Suprapubic skin (tissue), 4 donors: ENCODE data around the gene TAOK2. TPM values are rescaled to one million over a fixed set of nuclear protein-coding genes. Genes with fewer than 3 reads are reported as not detected.

Experiments
- DNase-seq, 2 donors: peaks; one replicate each; pipeline ENCODE4 v3.0.0-alpha.2; 2019; ENCODE audit warnings: low spot score in 2 of 2
- H3K27ac ChIP-seq: fragments of 200-600 bp; sonication (generic); one replicate; pipeline ENCODE4 v1.5.1; 2019
- H3K27me3 ChIP-seq: fragments of 200-600 bp; sonication (generic); one replicate; pipeline ENCODE4 v1.5.1; 2019
- H3K36me3 ChIP-seq: fragments of 200-600 bp; sonication (generic); one replicate; pipeline ENCODE4 v1.5.1; 2019
- H3K4me1 ChIP-seq: fragments of 200-600 bp; sonication (generic); one replicate; pipeline ENCODE4 v1.5.1; 2019
- H3K4me3 ChIP-seq: fragments of 200-600 bp; sonication (generic); one replicate; pipeline ENCODE4 v1.5.1; 2019; ENCODE audit warnings: mild to moderate bottlenecking
- H3K9me3 ChIP-seq: fragments of 200-600 bp; sonication (generic); one replicate; pipeline ENCODE4 v1.5.1; 2019
- CTCF ChIP-seq, 2 donors: fragments of 200-600 bp in 1 of 2; fragments of 450-650 bp in 1 of 2; sonication (generic) in 1 of 2; IDR thresholded peaks; one replicate each; pipeline ENCODE4 v1.5.1; 2016 to 2019; ENCODE audit warnings: antibody characterized with exemption in 2 of 2, mild to moderate bottlenecking in 1 of 2, moderate library complexity in 1 of 2
- EP300 ChIP-seq: sonication (generic); formaldehyde crosslinking; IDR thresholded peaks from one replicate; pipeline ENCODE4 v1.6.1; 2017; ENCODE audit warnings: antibody characterized with exemption
- POLR2A ChIP-seq, 2 donors: fragments of 450-650 bp; IDR thresholded peaks; one replicate each; pipeline ENCODE4 v1.6.1; 2017; ENCODE audit warnings: antibody characterized with exemption in 2 of 2, mild to moderate bottlenecking in 2 of 2, moderate library complexity in 2 of 2
- POLR2AphosphoS5 ChIP-seq, 3 donors: sonication (generic); formaldehyde crosslinking; IDR thresholded peaks; one replicate each; pipeline ENCODE4 v1.6.1; 2017; ENCODE audit warnings: antibody characterized with exemption in 3 of 3
- WGBS: methylation state at CpG from one replicate; pipeline ENCODE4 v1.1.5; 2018; 5-methylcytosine and 5-hydroxymethylcytosine counted together
- total RNA-seq, 4 donors: library from RNA; depleted of rRNA; stranded (reverse); fragments of >200 nt; gene quantifications; one replicate each; pipeline ENCODE4 v1.1.0, GENCODE V29; 2016

Gene TAOK2
- total RNA-seq, 4 donors from 2014 or later, result 29.1 to 54.4 (median 39.1) TPM

- TF ChIP-seq POLR2AphosphoS5 (IDR thresholded peaks at IDR 0.05) (no peak), CTCF (IDR thresholded peaks at IDR 0.05) (no peak), POLR2A (IDR thresholded peaks at IDR 0.05) (no peak), EP300 (no peak)
- no peaks in the 10 kb centered on the region for H3K4me1 ChIP-seq
- no peak overlapping the region for H3K4me3 ChIP-seq
- DNase-seq, result no peak
- no peaks in the 10 kb centered on the region for H3K27me3 ChIP-seq
- H3K27ac ChIP-seq, result no peak overlapping the region
- 84% methylated on average over 19 of the region's 19 CpGs for WGBS
- no peaks in the 10 kb centered on the region for H3K9me3 ChIP-seq
- H3K36me3 ChIP-seq, result peaks cover 46% of the 10 kb centered on the region
Measured at GRCh38 chr16:30002614-30003346, 29.1 kb downstream of the TAOK2 start.

GRCh38 chr16:30003670-30004423, 30.2 kb downstream of the TAOK2 start:
- no peaks in the 10 kb centered on the region for H3K4me1 ChIP-seq
- TF ChIP-seq POLR2AphosphoS5 (IDR thresholded peaks at IDR 0.05) (no peak), CTCF (IDR thresholded peaks at IDR 0.05) (no peak), POLR2A (IDR thresholded peaks at IDR 0.05) (no peak), EP300 (no peak)
- WGBS, result 88% methylated on average over 15 of the region's 17 CpGs
- H3K27me3 ChIP-seq, result peaks cover 5% of the 10 kb centered on the region
- H3K9me3 ChIP-seq, result no peaks in the 10 kb centered on the region
- peaks cover 46% of the 10 kb centered on the region for H3K36me3 ChIP-seq
- DNase-seq, result no peak
- no peak overlapping the region for H3K4me3 ChIP-seq
- no peak overlapping the region for H3K27ac ChIP-seq

DNA sequence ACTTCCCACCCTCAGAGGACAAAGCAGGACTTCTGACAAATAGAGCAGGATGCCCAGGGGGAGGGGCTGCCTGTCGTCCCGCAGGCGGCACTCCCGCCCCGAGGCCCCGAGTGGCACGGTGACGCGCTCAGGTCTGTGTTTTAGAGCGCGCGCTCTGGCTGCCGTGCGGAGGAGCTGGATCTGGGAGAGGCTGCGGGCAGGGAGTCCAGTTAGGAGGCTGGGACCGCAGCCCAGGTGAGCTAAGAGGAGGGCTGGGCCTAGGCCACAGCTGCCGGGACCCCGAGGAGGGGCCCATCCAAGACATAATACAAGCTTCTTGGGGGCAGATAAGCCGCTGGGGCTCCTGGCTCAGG, 30.7 kb downstream of the TAOK2 start:
- H3K27me3 ChIP-seq, result peaks cover 10% of the 10 kb centered on the region
- 57% methylated on average over 8 of the region's 19 CpGs for WGBS
- DNase-seq, result no peak

GRCh38 chr16:30004811-30005242, 31.2 kb downstream of the TAOK2 start:
- Histone ChIP-seq H3K36me3 (peaks cover 38% of the 10 kb centered on the region), H3K27ac (no peak overlapping the region), H3K4me1 (peaks cover 4% of the 10 kb centered on the region), H3K27me3 (peaks cover 14% of the 10 kb centered on the region), H3K4me3 (no peak overlapping the region), H3K9me3 (no peaks in the 10 kb centered on the region)
- WGBS, result 50% methylated on average over 2 of the region's 11 CpGs
- DNase-seq, result no peak
- TF ChIP-seq EP300 (no peak), POLR2A (IDR thresholded peaks at IDR 0.05) (no peak), CTCF (IDR thresholded peaks at IDR 0.05) (no peak), POLR2AphosphoS5 (IDR thresholded peaks at IDR 0.05) (no peak)

More for the DNA sequence above, 30.7 kb downstream of the TAOK2 start:
- no peak overlapping the region for H3K27ac ChIP-seq
- peaks cover 42% of the 10 kb centered on the region for H3K36me3 ChIP-seq
- no peak overlapping the region for H3K4me3 ChIP-seq
- no peak for TF ChIP-seq POLR2AphosphoS5 (IDR thresholded peaks at IDR 0.05)
- TF ChIP-seq CTCF (IDR thresholded peaks at IDR 0.05), result no peak
- TF ChIP-seq POLR2A (IDR thresholded peaks at IDR 0.05), result no peak
- no peak for TF ChIP-seq EP300
- no peaks in the 10 kb centered on the region for H3K4me1 ChIP-seq
- H3K9me3 ChIP-seq, result no peaks in the 10 kb centered on the region

GRCh38 chr16:30005341-30006094, 31.9 kb downstream of the TAOK2 start:
- no peak overlapping the region for H3K4me3 ChIP-seq
- TF ChIP-seq EP300, result no peak
- no peak for TF ChIP-seq POLR2A (IDR thresholded peaks at IDR 0.05)
- no peak for TF ChIP-seq POLR2AphosphoS5 (IDR thresholded peaks at IDR 0.05)
- TF ChIP-seq CTCF (IDR thresholded peaks at IDR 0.05), result peak; percentile 55 to 84
- peaks cover 21% of the 10 kb centered on the region for H3K27me3 ChIP-seq
- H3K27ac ChIP-seq, result no peak overlapping the region
- H3K4me1 ChIP-seq, result peaks cover 10% of the 10 kb centered on the region
- H3K9me3 ChIP-seq, result no peaks in the 10 kb centered on the region
- DNase-seq, result no peak
- peaks cover 31% of the 10 kb centered on the region for H3K36me3 ChIP-seq
- WGBS, result 55% methylated on average over 17 of the region's 35 CpGs
